Left ventricle myocardium superior (tissue), 1 donor: ENCODE results near the gene MIA3. TPM values are rescaled to one million over a fixed set of nuclear protein-coding genes. Genes with fewer than 3 reads are reported as not detected.

Experiments
- ATAC-seq: fragments of 200-7000 bp; cut with Tn5 transposase; one replicate; pipeline ENCODE4 v1.9.1; 2020; ENCODE audit warnings: mild to moderate bottlenecking, moderate library complexity
- DNase-seq: peaks from one replicate; pipeline ENCODE4 v3.0.0-alpha.2; 2020
- intact Hi-C: fragments of 100-400 bp; cut with micrococcal nuclease; formaldehyde crosslinking; loops from one replicate; pipeline ENCODE4 v1.11.0; 2022
- total RNA-seq: library from RNA; stranded (reverse); fragmentation: NEBNext Ultra II Directional; extraction: Animal tissue kit (Norgen Biotek cat#: 25700); gene quantifications from one replicate; pipeline ENCODE4 v1.2.1, GENCODE V29; 2021
- donor health status: DM: no; HTN: yes; CAD: no; lungs with severe emphysema.

MIA3 gene
- total RNA-seq, 1 donor from 2014 or later, result 65.5 TPM

- ATAC-seq (peak; percentile 88), DNase-seq (peak; percentile 95)
- intact Hi-C loops, result no loop called here
Measured at GRCh38 chr1:222713091-222713961, 95.4 kb downstream of the MIA3 start.

- intact Hi-C loops, result no loop called here
- no peak for DNase-seq
- no peak for ATAC-seq
Measured at GRCh38 chr1:222716393-222716792, 98.5 kb downstream of the MIA3 start.

Other genes starting within 250 kb of the MIA3 start
- not detected for gene HHIPL2, start 70.0 kb upstream of the MIA3 start, total RNA-seq
- gene TAF1A, start 28.2 kb upstream of the MIA3 start, total RNA-seq, result 2.6 TPM
- 52.7 TPM for gene AIDA, start 94.4 kb downstream of the MIA3 start, total RNA-seq
- 25.4 TPM for gene BROX, start 94.5 kb downstream of the MIA3 start, total RNA-seq
- not detected for gene FAM177B, start 119.1 kb downstream of the MIA3 start, total RNA-seq
- 6.4 TPM for gene DISP1, start 196.9 kb downstream of the MIA3 start, total RNA-seq